GM08714 (cell line): ENCODE results near the gene ARSJ.
A peak's percentile ranks its signal among the peaks of the same experiment; 100 is the strongest.
"Not testable (repeated sequence)": the region's sequence is repeated elsewhere in the genome, so short reads cannot be mapped to it uniquely, and the experiment has no call there.

Experiments
- H3K4me3 ChIP-seq: fragments of 200-500 bp; sonication (Bioruptor generic); 2 replicates; pipeline ENCODE4 v1.5.1; 2014; ENCODE audit warnings: mild to moderate bottlenecking, low read length, inconsistent platforms
- ZNF274 ChIP-seq: IDR thresholded peaks from 2 replicates; pipeline ENCODE4 v1.6.1; 2012; ENCODE audit warnings: mild to moderate bottlenecking, low read depth, low read length

ARSJ gene

GRCh38 chr4:113979148-113979904, at the start of gene ARSJ:
ARSJ (minus strand) TSS chr4:113979647; CDS start chr4:113978834, 813 bp downstream.
- peak within 1 kb of the TSS; percentile 67; the same call in 1 of the 2 replicates for H3K4me3 ChIP-seq
- TF ChIP-seq ZNF274: no peak

- no peak overlapping the region for H3K4me3 ChIP-seq
- no peak for TF ChIP-seq ZNF274
Measured at GRCh38 chr4:114028071-114028470, 48.6 kb upstream of the ARSJ start.

DNA sequence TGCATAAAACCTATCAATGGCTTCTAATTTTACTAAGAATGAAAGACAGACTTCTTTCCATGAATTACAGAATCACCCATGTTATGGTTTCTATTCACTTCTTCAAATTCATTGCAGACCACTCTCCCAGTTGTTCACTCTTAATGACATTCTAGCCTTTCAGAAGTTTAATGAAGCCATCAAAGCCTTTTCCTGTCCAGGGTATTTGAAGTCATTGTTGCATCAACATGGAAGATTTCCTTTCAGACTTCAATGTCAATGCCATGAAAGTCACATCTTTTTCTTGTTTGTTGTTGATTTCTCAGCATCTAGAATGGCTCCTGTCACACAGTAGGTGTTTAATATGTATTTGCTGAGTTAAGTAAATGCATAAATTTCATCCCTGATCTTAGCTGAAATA, 48.1 kb upstream of the ARSJ start:
- H3K4me3 ChIP-seq: no peak overlapping the region
- TF ChIP-seq ZNF274: no peak

- no peak for TF ChIP-seq ZNF274
- H3K4me3 ChIP-seq: no peak overlapping the region
Measured at GRCh38 chr4:114026447-114026846, 47.0 kb upstream of the ARSJ start.

- TF ChIP-seq ZNF274: no peak
- H3K4me3 ChIP-seq: no peak overlapping the region
Measured at GRCh38 chr4:114025176-114025777, 45.8 kb upstream of the ARSJ start.

- no peak for TF ChIP-seq ZNF274
- H3K4me3 ChIP-seq: no peak overlapping the region
Measured at GRCh38 chr4:114021451-114021850, 42.0 kb upstream of the ARSJ start.

DNA sequence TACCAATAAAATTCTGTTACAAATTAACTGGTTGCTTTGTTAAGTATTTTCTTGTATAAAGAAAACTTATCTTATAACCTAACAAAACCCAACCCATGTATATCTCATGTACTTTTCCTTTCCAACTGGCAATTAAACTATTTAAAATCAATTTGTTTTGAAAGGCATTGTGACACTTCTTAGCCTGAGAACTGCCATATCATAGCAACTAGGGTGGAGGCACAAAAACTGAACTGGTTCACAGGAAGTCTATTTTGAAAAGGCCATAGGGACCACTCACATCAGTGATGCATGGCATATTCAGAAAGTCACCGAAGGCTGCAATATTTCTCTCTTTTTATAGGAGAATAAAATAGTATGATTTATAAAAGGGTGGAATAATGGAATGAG, 40.5 kb upstream of the ARSJ start:
- no peak overlapping the region for H3K4me3 ChIP-seq
- no peak for TF ChIP-seq ZNF274

DNA sequence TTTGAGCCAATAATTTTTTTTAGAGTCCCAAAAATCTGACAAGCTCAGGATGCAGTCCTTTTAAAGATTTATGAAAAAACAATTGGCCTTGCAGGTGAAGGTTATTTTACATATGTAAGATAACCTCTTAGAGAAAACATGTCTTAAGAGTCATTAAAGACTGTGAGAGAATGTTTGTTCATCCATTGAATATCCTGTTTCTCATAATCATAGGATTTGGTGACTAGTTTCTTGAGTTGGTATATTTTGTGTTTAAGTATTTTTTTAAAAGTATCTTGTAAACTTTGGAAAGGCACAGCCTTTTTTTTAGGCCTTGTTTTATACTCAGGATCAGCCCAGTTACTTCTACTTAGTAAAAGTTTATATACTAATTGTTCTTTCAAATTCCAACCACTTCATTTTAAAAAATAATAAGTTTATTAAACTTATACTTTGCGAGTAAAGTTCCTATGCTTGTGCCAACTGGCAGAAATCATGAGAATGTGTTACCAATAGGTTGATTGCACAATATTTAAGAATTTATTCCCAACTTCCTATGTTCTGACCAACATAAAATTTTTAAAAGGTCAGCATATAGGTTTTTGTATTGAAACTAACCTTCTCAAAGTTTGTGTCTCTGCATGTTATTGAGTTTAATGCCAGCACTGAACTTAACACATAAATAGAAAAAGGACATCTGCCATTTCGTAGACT, 40.0 kb upstream of the ARSJ start:
- TF ChIP-seq ZNF274: no peak

GRCh38 chr4:114017120-114017917, 37.9 kb upstream of the ARSJ start:
- no peak overlapping the region for H3K4me3 ChIP-seq
- no peak for TF ChIP-seq ZNF274

More for the DNA sequence above, 40.0 kb upstream of the ARSJ start:
- no peak overlapping the region for H3K4me3 ChIP-seq

DNA sequence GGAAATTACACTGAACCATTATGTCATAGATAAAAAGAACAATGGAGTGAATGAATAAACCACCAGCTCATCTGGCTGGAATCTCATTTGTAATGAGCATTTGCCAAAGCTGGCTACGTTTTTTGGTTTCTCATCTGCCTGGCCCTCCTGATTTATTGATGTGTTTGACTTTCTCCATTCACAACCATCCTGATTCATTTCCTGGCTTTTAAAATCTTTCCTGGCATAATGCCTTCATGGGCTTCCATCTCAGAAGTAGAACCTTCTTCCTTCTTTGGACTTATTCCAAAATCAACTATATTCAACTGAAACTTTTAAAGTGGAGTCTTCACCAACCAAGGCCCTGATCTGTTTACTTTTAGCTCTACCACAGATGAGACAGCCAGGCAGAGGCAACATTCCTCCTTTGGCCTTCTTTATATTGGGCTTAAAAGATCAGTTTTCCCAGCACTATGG, 36.0 kb upstream of the ARSJ start:
- no peak overlapping the region for H3K4me3 ChIP-seq
- TF ChIP-seq ZNF274: no peak

GRCh38 chr4:114013201-114013600, 33.8 kb upstream of the ARSJ start:
- not testable (repeated sequence) for H3K4me3 ChIP-seq

- no peak for TF ChIP-seq ZNF274
- no peak overlapping the region for H3K4me3 ChIP-seq
Measured at GRCh38 chr4:114012749-114013148, 33.3 kb upstream of the ARSJ start.

- TF ChIP-seq ZNF274: no peak
Measured at GRCh38 chr4:114005569-114006442, 26.4 kb upstream of the ARSJ start.

DNA sequence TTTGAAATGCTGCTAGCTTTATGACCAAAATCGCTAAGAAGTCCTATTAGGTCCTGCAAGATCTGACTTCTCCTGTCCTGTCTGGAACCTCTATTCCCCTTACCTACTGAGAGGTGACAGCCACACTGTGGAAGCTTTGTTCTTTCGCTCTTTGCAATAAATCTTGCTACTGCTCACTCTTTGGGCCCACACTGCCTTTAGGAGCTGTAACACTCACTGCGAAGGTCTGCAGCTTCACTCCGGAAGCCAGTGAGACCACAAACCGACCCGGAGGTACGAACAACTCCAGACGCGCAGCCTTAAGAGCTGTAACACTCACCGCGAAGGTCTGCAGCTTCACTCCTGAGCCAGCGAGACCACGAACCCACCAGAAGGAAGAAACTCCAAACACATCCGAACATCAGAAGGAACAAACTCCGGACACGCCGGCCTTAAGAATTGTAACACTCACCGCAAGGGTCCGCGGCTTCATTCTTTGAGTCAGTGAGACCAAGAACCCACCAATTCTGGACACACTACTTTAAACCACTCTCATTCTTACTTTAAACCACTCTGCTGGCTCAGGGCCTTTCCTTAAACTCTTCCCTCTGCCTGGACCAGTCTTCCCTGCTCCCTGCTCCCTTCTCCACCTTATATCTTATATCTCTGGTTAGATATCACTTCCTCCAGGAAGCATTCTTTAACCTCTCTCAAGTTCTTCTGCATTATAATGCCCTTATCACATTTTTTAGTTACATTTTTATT, 25.2 kb upstream of the ARSJ start:
- not testable (repeated sequence) for H3K4me3 ChIP-seq

More at GRCh38 chr4:114005569-114006442, 26.4 kb upstream of the ARSJ start:
- H3K4me3 ChIP-seq: no peak overlapping the region
